Measurements from ENCODE around the gene OXCT1.
"Not testable (repeated sequence)": the region's sequence is repeated elsewhere in the genome, so short reads cannot be mapped to it uniquely, and the experiment has no call there.

Gene OXCT1

DNA sequence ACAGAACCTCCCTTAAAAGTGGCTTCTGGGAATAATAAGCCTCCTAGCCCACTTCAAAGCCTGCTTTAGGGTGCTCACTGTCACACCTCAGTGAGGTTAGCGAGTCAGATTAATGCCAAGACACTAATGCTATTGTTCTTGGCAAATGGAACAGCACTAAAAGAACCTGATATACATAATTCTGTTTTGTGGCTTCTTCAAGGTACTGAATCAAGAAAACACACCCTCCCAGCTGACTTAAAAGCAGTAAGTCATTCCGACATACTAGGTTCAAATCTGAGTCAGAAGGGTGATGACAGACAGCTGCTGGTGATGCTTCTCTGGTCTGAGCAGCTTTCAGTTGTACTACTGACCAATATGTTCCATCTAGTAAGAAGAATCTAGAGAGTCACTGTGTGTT, 121.6 kb downstream of the OXCT1 start:
- TF ChIP-seq, protein P1, sequence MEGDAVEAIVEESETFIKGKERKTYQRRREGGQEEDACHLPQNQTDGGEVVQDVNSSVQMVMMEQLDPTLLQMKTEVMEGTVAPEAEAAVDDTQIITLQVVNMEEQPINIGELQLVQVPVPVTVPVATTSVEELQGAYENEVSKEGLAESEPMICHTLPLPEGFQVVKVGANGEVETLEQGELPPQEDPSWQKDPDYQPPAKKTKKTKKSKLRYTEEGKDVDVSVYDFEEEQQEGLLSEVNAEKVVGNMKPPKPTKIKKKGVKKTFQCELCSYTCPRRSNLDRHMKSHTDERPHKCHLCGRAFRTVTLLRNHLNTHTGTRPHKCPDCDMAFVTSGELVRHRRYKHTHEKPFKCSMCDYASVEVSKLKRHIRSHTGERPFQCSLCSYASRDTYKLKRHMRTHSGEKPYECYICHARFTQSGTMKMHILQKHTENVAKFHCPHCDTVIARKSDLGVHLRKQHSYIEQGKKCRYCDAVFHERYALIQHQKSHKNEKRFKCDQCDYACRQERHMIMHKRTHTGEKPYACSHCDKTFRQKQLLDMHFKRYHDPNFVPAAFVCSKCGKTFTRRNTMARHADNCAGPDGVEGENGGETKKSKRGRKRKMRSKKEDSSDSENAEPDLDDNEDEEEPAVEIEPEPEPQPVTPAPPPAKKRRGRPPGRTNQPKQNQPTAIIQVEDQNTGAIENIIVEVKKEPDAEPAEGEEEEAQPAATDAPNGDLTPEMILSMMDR (IDR thresholded peaks at IDR 0.05; ENCODE audit: poor library complexity, severe bottlenecking): no peak
- H3K27me3 ChIP-seq (ENCODE audit: insufficient read depth, poor library complexity, severe bottlenecking): no peaks in the 10 kb centered on the region
- no peak for DNase-seq (ENCODE audit: low spot score)
- ATAC-seq (ENCODE audit: low read depth): peak; percentile 14; the same call in 1 of the 3 replicates
- H3K36me3 ChIP-seq (ENCODE audit: low read depth): peaks cover 32% of the 10 kb centered on the region; the same call in 1 of the 2 replicates
- H3K4me1 ChIP-seq (ENCODE audit: insufficient read depth, poor library complexity, severe bottlenecking): no peaks in the 10 kb centered on the region
- no peaks in the 10 kb centered on the region for H3K9me3 ChIP-seq (ENCODE audit: severe bottlenecking)
- H3K4me3 ChIP-seq (ENCODE audit: severe bottlenecking): no peak overlapping the region
- H3K27ac ChIP-seq (ENCODE audit: poor library complexity, severe bottlenecking): no peak overlapping the region

DNA sequence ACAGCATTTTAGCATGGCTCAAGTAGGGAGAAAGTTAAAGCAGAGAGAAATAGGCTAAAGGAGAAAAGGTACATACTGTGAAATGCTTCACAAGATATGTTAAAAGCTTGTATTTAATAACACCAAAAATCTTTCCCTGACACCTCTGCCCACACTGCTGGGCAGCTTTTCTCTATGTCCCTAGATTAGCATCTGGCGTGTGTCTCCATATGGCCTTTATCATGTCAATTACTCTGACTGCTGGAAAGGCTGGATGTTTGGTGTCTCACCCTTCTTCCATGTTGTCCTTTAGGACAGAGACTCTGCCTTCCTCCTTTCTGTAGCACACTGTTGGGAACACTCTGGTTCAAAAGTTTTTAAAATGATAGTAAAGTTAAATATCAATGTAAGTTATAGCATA, 122.5 kb downstream of the OXCT1 start:
- Histone ChIP-seq H3K9me3 (ENCODE audit: severe bottlenecking) (no peaks in the 10 kb centered on the region), H3K27me3 (ENCODE audit: insufficient read depth, poor library complexity, severe bottlenecking) (no peaks in the 10 kb centered on the region), H3K36me3 (ENCODE audit: low read depth) (peaks cover 32% of the 10 kb centered on the region; the same call in 1 of the 2 replicates), H3K4me1 (ENCODE audit: insufficient read depth, poor library complexity, severe bottlenecking) (no peaks in the 10 kb centered on the region), H3K4me3 (ENCODE audit: severe bottlenecking) (no peak overlapping the region), H3K27ac (ENCODE audit: poor library complexity, severe bottlenecking) (no peak overlapping the region)
- DNase-seq (ENCODE audit: low spot score) (no peak), ATAC-seq (ENCODE audit: low read depth) (no peak)
- TF ChIP-seq, protein P1 (IDR thresholded peaks at IDR 0.05; ENCODE audit: poor library complexity, severe bottlenecking): no peak

DNA sequence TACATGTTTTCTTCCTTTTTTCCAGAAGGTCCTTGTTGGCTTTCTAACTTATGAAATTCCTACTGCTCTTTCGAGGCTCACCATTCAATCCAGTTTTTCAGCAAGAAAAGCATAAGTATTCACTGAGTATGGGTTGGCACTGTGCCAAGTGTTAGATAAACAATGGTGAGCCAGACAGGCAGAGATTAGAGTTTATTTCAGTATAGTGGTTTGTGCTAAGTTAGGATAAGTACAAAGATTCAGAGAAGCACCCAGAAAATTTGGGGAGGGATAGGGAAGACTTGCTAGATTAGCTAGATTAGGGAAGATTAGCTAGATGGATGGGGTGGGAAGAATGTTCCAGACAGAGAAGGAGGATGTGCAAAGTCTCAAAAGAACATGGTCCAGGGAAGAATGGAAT, 122.9 kb downstream of the OXCT1 start:
- no peaks in the 10 kb centered on the region for H3K9me3 ChIP-seq (ENCODE audit: severe bottlenecking)
- no peak overlapping the region for H3K27ac ChIP-seq (ENCODE audit: poor library complexity, severe bottlenecking)
- ATAC-seq (ENCODE audit: low read depth) (no peak), DNase-seq (ENCODE audit: low spot score) (no peak)
- H3K4me1 ChIP-seq (ENCODE audit: insufficient read depth, poor library complexity, severe bottlenecking): no peaks in the 10 kb centered on the region
- no peaks in the 10 kb centered on the region for H3K27me3 ChIP-seq (ENCODE audit: insufficient read depth, poor library complexity, severe bottlenecking)
- H3K4me3 ChIP-seq (ENCODE audit: severe bottlenecking): no peak overlapping the region
- H3K36me3 ChIP-seq (ENCODE audit: low read depth): peaks cover 32% of the 10 kb centered on the region; the same call in 1 of the 2 replicates
- TF ChIP-seq, protein P1 (IDR thresholded peaks at IDR 0.05; ENCODE audit: poor library complexity, severe bottlenecking): no peak

DNA sequence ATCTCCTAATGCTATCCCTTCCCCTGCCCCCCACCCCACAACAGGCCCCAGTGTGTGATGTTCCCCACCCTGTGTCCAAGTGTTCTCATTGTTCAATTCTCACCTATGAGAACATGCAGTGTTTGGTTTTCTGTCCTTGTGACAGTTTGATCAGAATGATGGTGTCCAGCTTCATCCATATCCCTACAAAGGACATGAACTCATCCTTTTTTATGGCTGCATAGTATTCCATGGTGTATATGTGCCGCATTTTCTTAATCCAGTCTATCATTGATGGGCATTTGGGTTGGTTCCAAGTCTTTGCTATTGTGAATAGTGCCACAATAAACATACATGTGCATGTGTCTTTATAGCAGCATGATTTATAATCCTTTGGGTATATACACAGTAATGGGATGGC, 127.6 kb downstream of the OXCT1 start:
- H3K4me1 ChIP-seq (ENCODE audit: insufficient read depth, poor library complexity, severe bottlenecking); ATAC-seq (ENCODE audit: low read depth); H3K27ac ChIP-seq (ENCODE audit: poor library complexity, severe bottlenecking); H3K9me3 ChIP-seq (ENCODE audit: severe bottlenecking); H3K27me3 ChIP-seq (ENCODE audit: insufficient read depth, poor library complexity, severe bottlenecking); DNase-seq (ENCODE audit: low spot score); H3K4me3 ChIP-seq (ENCODE audit: severe bottlenecking): not testable (repeated sequence)
- peaks cover 28% of the 10 kb centered on the region for H3K36me3 ChIP-seq (ENCODE audit: low read depth)

DNA sequence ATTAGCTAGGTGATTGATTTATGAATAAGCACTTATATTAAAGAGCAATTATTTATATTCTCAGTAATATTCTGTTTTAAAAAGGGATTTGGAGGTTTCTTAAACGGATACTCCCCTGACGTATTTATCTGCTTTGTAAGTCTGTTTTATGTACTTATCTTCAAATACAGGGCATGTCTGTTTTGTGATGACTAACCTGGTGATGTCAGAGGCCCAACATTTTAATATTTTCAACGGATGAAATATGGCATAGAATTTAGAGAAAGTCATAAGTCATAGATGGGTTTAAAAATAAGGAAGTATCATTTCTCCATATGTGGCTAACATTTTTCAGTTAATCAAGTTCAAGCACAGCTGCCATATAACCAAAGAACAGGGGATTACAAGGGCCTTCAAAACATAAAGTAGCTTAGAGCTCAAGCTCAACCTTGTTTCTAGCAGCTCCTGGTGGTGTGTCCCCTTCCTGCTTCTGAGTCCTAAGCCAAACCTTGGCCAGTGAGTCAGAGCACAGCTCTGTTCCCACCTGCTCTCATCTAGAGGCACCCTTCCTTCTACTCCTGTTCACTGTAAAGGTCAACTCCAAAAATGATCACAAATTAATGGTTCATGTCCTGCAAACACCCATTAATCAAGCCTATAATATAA, 131.4 kb downstream of the OXCT1 start:
- no peaks in the 10 kb centered on the region for H3K4me1 ChIP-seq (ENCODE audit: insufficient read depth, poor library complexity, severe bottlenecking)
- no peak for DNase-seq (ENCODE audit: low spot score)
- H3K9me3 ChIP-seq (ENCODE audit: severe bottlenecking): no peaks in the 10 kb centered on the region
- no peak overlapping the region for H3K4me3 ChIP-seq (ENCODE audit: severe bottlenecking)
- H3K27ac ChIP-seq (ENCODE audit: poor library complexity, severe bottlenecking): no peak overlapping the region
- peaks cover 25% of the 10 kb centered on the region for H3K36me3 ChIP-seq (ENCODE audit: low read depth)
- H3K27me3 ChIP-seq (ENCODE audit: insufficient read depth, poor library complexity, severe bottlenecking): no peaks in the 10 kb centered on the region
- TF ChIP-seq, protein P1 (IDR thresholded peaks at IDR 0.05; ENCODE audit: poor library complexity, severe bottlenecking): no peak
- ATAC-seq (ENCODE audit: low read depth): no peak

All from RWPE2 (cell line).